Ovary (tissue), 9 donors: ENCODE results near the gene CYP8B1. TPM values are rescaled to one million over a fixed set of nuclear protein-coding genes. Genes with fewer than 3 reads are reported as not detected.

Experiments used
- polyA plus RNA-seq, 2 donors: library from polyadenylated mRNA; stranded (reverse); fragments of 200-250 nt in 1 of 2; fragments of 350-450 nt in 1 of 2; fragmentation: Illumina TruSeq in 1 of 2; extraction: RNeasy Lipid Tissue Mini Kit (QIAGEN cat#74804) in 1 of 2; gene quantifications; one replicate each; pipeline ENCODE4 v1.2.3, GENCODE V29; 2013 to 2014
- total RNA-seq, 7 donors: library from RNA; depleted of rRNA in 2 of 7; stranded (reverse); fragments of >200 nt in 2 of 7; fragmentation: NEBNext Ultra II Directional in 3 of 7; extraction: Animal tissue kit (Norgen Biotek cat#: 25700) in 3 of 7; gene quantifications; one replicate each; pipeline versions ENCODE4 v1.1.0 to v1.2.4, GENCODE V29; 2016 to 2023
- donor health status: DM: no; HTN: no; CAD: no; lungs with moderate emphysema.
- donor health status: DM: no; HTN: no; CAD: no.
- donor health status: Bipolar disorder and iron deficiency.
- donor health status: DM: yes; HTN: yes; CAD: no.
- donor health status: DM: no; HTN: no; CAD: no.
- donor health status: DM: yes; HTN: yes; CAD: no.

CYP8B1 gene
- total and polyA plus RNA-seq, 9 donors, result 0.05 to 0.46 TPM; not detected in 7

Other genes with a start within 250 kb of the CYP8B1 start
- 10 to 100 TPM; 14.1 to 41.9 (median 35.1) TPM for gene ZBTB47, start 222.2 kb downstream of the CYP8B1 start, total RNA-seq
- gene ZBTB47, start 222.2 kb downstream of the CYP8B1 start, polyA plus RNA-seq, result 10 to 100 TPM in 1 of 2 donors, 1 to 10 TPM in 1; 7.7 to 18.8 TPM
- not detected for gene KLHL40, start 190.3 kb downstream of the CYP8B1 start, total RNA-seq
- gene KLHL40, start 190.3 kb downstream of the CYP8B1 start, polyA plus RNA-seq, result not detected
- 1 to 10 TPM in 1 of 7 donors, under 1 TPM in 2, not detected in 4; 0.25 to 1.3 (median 0.79) TPM for gene HHATL, start 173.1 kb downstream of the CYP8B1 start, total RNA-seq
- gene HHATL, start 173.1 kb downstream of the CYP8B1 start, polyA plus RNA-seq, result under 1 TPM in 1 of 2 donors, not detected in 1; 0.12 TPM
- 1 to 10 TPM in 3 of 7 donors, under 1 TPM in 4; 0.24 to 5.7 (median 0.60) TPM for gene CCDC13, start 102.6 kb downstream of the CYP8B1 start, total RNA-seq
- gene CCDC13, start 102.6 kb downstream of the CYP8B1 start, polyA plus RNA-seq, result 1 to 10 TPM in 1 of 2 donors, under 1 TPM in 1; 0.75 to 1.6 TPM
- gene HIGD1A, start 71.4 kb downstream of the CYP8B1 start, total RNA-seq, result 10 to 100 TPM; 44.6 to 88.8 (median 65.4) TPM
- 100 to 1,000 TPM in 1 of 2 donors, 10 to 100 TPM in 1; 63.9 to 126 TPM for gene HIGD1A, start 71.4 kb downstream of the CYP8B1 start, polyA plus RNA-seq
- 1 to 10 TPM in 4 of 7 donors, under 1 TPM in 3; 0.33 to 4.4 (median 1.0) TPM for gene ACKR2, start 66.4 kb downstream of the CYP8B1 start, total RNA-seq
- 1 to 10 TPM in 1 of 2 donors, under 1 TPM in 1; 0.82 to 2.7 TPM for gene ACKR2, start 66.4 kb downstream of the CYP8B1 start, polyA plus RNA-seq
- gene ZNF662, start 30.3 kb upstream of the CYP8B1 start, total RNA-seq, result 10 to 100 TPM in 5 of 7 donors, 1 to 10 TPM in 2; 9.0 to 29.8 (median 24.6) TPM
- 10 to 100 TPM in 1 of 2 donors, 1 to 10 TPM in 1; 8.1 to 11.1 TPM for gene ZNF662, start 30.3 kb upstream of the CYP8B1 start, polyA plus RNA-seq
- 10 to 100 TPM in 6 of 7 donors, 1 to 10 TPM in 1; 6.3 to 41.3 (median 26.9) TPM for gene GASK1A, start 103.4 kb upstream of the CYP8B1 start, total RNA-seq
- gene GASK1A, start 103.4 kb upstream of the CYP8B1 start, polyA plus RNA-seq, result 1 to 10 TPM; 5.4 to 5.8 TPM
- 10 to 100 TPM; 26.7 to 51.7 (median 43.7) TPM for gene POMGNT2, start 230.2 kb upstream of the CYP8B1 start, total RNA-seq
- gene POMGNT2, start 230.2 kb upstream of the CYP8B1 start, polyA plus RNA-seq, result 10 to 100 TPM; 12.0 to 24.0 TPM